Breast epithelium (tissue), 3 donors: Measurements from ENCODE around the gene MAST4.

Source experiments
- CTCF ChIP-seq, 3 donors: fragments of 450-650 bp; IDR thresholded peaks; one replicate each; pipeline ENCODE4 v1.5.1; 2016 to 2017; ENCODE audit warnings: antibody characterized with exemption in 3 of 3, mild to moderate bottlenecking in 3 of 3, moderate library complexity in 3 of 3
- POLR2A ChIP-seq: fragments of 450-650 bp; IDR thresholded peaks from one replicate; pipeline ENCODE4 v1.6.1; 2016; ENCODE audit warnings: antibody characterized with exemption, mild to moderate bottlenecking, moderate library complexity
- POLR2AphosphoS5 ChIP-seq, 3 donors: sonication (generic); formaldehyde crosslinking; IDR thresholded peaks; one replicate each; pipeline ENCODE4 v1.6.1; 2017; ENCODE audit warnings: antibody characterized with exemption in 3 of 3

GRCh38 chr5:66824476-66824875, 228.3 kb downstream of the MAST4 start:
- TF ChIP-seq POLR2AphosphoS5 (IDR thresholded peaks at IDR 0.05) (no peak), CTCF (IDR thresholded peaks at IDR 0.05) (no peak), POLR2A (no peak)
